Lower leg skin (tissue), 3 donors: ENCODE results near the gene LRFN2.

Experiments used
- POLR2A ChIP-seq, 2 donors: fragments of 450-650 bp; IDR thresholded peaks; one replicate each; pipeline ENCODE4 v1.6.1; 2016 to 2017; ENCODE audit warnings: antibody characterized with exemption in 2 of 2, mild to moderate bottlenecking in 1 of 2, moderate library complexity in 1 of 2
- TF ChIP-seq, protein P1 (sequence below), 3 donors: fragments of 450-650 bp; IDR thresholded peaks; one replicate each; pipeline ENCODE4 v1.5.1; 2016; ENCODE audit warnings: antibody characterized with exemption in 3 of 3, mild to moderate bottlenecking in 3 of 3, moderate library complexity in 2 of 3

DNA sequence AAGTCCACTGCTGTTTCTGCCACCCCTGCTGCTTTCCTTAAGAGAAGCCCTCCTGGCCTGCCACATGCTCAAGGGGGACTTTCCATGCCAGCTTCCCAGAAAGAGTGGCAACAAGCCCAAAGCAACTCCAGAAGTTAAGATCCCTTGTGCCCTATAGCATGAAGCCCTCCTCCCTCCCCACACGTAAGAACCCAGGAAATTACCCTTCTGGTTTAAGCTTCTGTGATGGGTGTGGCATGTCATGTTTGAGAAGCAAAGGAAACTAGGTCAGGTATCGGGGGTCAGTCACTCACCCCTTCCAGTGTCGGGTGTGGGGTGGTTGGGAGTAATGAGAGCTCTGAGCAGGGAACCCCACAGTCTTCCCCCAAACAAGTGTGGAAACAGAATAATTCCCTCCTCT lies 196.1 kb downstream of the LRFN2 start:
- TF ChIP-seq, protein P1, sequence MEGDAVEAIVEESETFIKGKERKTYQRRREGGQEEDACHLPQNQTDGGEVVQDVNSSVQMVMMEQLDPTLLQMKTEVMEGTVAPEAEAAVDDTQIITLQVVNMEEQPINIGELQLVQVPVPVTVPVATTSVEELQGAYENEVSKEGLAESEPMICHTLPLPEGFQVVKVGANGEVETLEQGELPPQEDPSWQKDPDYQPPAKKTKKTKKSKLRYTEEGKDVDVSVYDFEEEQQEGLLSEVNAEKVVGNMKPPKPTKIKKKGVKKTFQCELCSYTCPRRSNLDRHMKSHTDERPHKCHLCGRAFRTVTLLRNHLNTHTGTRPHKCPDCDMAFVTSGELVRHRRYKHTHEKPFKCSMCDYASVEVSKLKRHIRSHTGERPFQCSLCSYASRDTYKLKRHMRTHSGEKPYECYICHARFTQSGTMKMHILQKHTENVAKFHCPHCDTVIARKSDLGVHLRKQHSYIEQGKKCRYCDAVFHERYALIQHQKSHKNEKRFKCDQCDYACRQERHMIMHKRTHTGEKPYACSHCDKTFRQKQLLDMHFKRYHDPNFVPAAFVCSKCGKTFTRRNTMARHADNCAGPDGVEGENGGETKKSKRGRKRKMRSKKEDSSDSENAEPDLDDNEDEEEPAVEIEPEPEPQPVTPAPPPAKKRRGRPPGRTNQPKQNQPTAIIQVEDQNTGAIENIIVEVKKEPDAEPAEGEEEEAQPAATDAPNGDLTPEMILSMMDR (IDR thresholded peaks at IDR 0.05) = no peak
- TF ChIP-seq POLR2A (IDR thresholded peaks at IDR 0.05) = no peak
